Thymus (tissue), 11 donors: Measurements from ENCODE around the gene STAT5A. TPM values are rescaled to one million over a fixed set of nuclear protein-coding genes. Genes with fewer than 3 reads are reported as not detected.

Source experiments
- DNase-seq, 9 donors: peaks; one replicate each; pipeline ENCODE4 v3.0.0-alpha.2; 2013; ENCODE audit warnings: low spot score in 9 of 9, low read depth in 6 of 9, missing footprints in 1 of 9
- H3K27ac ChIP-seq, 2 donors: one replicate each; pipeline ENCODE4 v1.5.1; 2013; ENCODE audit warnings: control low read depth in 1 of 2, low read depth in 1 of 2, low read length in 1 of 2, mild to moderate bottlenecking in 1 of 2, moderate library complexity in 1 of 2
- H3K27me3 ChIP-seq, 2 donors: one replicate each; pipeline ENCODE4 v1.5.1; 2013; ENCODE audit warnings: low read length in 1 of 2; ENCODE audit not compliant: control insufficient read depth in 2 of 2, insufficient read depth in 1 of 2
- H3K36me3 ChIP-seq, 2 donors: one replicate each; pipeline ENCODE4 v1.5.1; 2013; ENCODE audit warnings: low read length in 1 of 2, mild to moderate bottlenecking in 1 of 2, moderate library complexity in 1 of 2; ENCODE audit not compliant: control insufficient read depth in 2 of 2, insufficient read depth in 2 of 2
- H3K4me1 ChIP-seq, 2 donors: one replicate each; pipeline ENCODE4 v1.5.1; 2013; ENCODE audit warnings: low read length in 2 of 2; ENCODE audit not compliant: control insufficient read depth in 2 of 2, insufficient read depth in 2 of 2
- H3K4me3 ChIP-seq, 2 donors: one replicate each; pipeline ENCODE4 v1.5.1; 2013; ENCODE audit warnings: low read length in 2 of 2, control low read depth in 1 of 2, mild to moderate bottlenecking in 1 of 2
- H3K9me3 ChIP-seq, 2 donors: one replicate each; pipeline ENCODE4 v1.5.1; 2013; ENCODE audit warnings: low read length in 1 of 2, mild to moderate bottlenecking in 1 of 2; ENCODE audit not compliant: control insufficient read depth in 2 of 2, insufficient read depth in 1 of 2
- WGBS: extraction: QIAGEN DNeasy Blood & Tissue Kit; methylation state at CpG from one replicate; pipeline ENCODE4 v1.1.7; 2013; 5-methylcytosine and 5-hydroxymethylcytosine counted together
- polyA plus RNA-seq: library from polyadenylated mRNA; stranded (reverse); fragments of 200-250 nt; gene quantifications from one replicate; pipeline ENCODE4 v1.2.3, GENCODE V29; 2013
- total RNA-seq: library from RNA; stranded (reverse); fragments of 120-200 nt; gene quantifications from one replicate; pipeline ENCODE4 v1.2.4, GENCODE V29; 2013
- donor health status: healthy.

The STAT5A gene
- total and polyA plus RNA-seq, 2 donors: 37.6 to 47.4 TPM

DNA sequence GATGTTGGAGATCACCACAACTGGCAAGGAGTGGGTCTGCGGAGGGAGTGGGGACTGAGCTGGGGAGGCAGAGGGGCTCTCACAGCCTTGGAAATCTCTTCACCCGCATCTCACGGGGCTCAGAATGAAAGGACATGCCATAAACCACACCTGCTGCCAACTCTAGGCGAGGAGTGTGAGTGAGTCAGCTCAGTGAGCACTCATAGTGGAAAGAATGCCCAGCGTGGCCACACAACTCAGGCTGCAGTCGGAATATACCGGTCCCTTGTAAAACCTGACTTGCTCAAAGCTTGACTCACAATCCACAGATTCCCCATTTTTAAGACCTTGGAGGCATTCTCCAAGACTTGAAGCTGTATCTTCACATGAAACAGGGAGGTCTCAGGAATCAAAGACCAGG lies 36.7 kb downstream of the STAT5A start:
- H3K27me3 ChIP-seq: no peaks in the 10 kb centered on the region
- peaks cover 1 to 34% of the 10 kb centered on the region in 2 donors for H3K4me1 ChIP-seq
- H3K9me3 ChIP-seq: no peaks in the 10 kb centered on the region
- 95% methylated on average over 7 of the region's 7 CpGs for WGBS
- no peak for DNase-seq
- peaks cover 46 to 70% of the 10 kb centered on the region in 2 donors for H3K36me3 ChIP-seq
- H3K4me3 ChIP-seq: no peak overlapping the region
- no peak overlapping the region for H3K27ac ChIP-seq

- no peak overlapping the region for H3K4me3 ChIP-seq
- H3K36me3 ChIP-seq: peaks cover 54 to 72% of the 10 kb centered on the region in 2 donors
- H3K27me3 ChIP-seq: no peaks in the 10 kb centered on the region
- H3K27ac ChIP-seq: peak overlapping the region; percentile 36 to 56
- peaks cover 0 to 4% of the 10 kb centered on the region in 2 donors for H3K4me1 ChIP-seq
- no peaks in the 10 kb centered on the region for H3K9me3 ChIP-seq
- 82% methylated on average over 11 of the region's 11 CpGs for WGBS
- no peak for DNase-seq
Observed at GRCh38 chr17:42329025-42329976, 41.0 kb downstream of the STAT5A start.

DNA sequence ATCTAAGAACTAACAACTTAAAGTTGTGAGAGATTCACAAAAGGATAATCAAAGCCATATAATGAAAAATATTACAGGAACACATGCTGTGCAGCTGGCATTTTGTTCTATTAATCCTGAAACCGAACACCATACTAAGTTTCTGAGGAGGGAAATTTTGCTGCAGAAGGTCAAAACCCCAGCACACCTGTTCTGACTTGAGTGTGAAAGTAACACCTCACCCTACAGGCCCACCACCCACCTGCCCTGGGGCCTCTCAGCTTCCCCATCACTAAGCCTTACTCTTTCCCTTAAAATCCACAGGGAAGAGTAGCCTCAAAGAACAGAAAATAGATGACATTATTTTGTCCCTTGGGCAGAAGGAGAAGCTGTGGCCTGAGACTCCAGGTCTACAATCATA lies 44.8 kb downstream of the STAT5A start:
- no peaks in the 10 kb centered on the region for H3K9me3 ChIP-seq
- WGBS: 89% methylated on average over 1 of the region's 1 CpG
- H3K4me3 ChIP-seq: no peak overlapping the region
- peaks cover 63 to 76% of the 10 kb centered on the region in 2 donors for H3K36me3 ChIP-seq
- no peaks in the 10 kb centered on the region for H3K27me3 ChIP-seq
- no peak for DNase-seq
- H3K4me1 ChIP-seq: peaks cover 0 to 18% of the 10 kb centered on the region in 2 donors
- H3K27ac ChIP-seq: peak overlapping the region in 1 of 2 donors; percentile 24

- H3K27me3 ChIP-seq: no peaks in the 10 kb centered on the region
- DNase-seq: no peak
- peaks cover 0 to 24% of the 10 kb centered on the region in 2 donors for H3K4me1 ChIP-seq
- peaks cover 63 to 77% of the 10 kb centered on the region in 2 donors for H3K36me3 ChIP-seq
- H3K4me3 ChIP-seq: no peak overlapping the region
- 98% methylated on average over 3 of the region's 3 CpGs for WGBS
- H3K27ac ChIP-seq: peak overlapping the region in 1 of 2 donors; percentile 45
- no peaks in the 10 kb centered on the region for H3K9me3 ChIP-seq
Observed at GRCh38 chr17:42334677-42335076, 46.4 kb downstream of the STAT5A start.

DNA sequence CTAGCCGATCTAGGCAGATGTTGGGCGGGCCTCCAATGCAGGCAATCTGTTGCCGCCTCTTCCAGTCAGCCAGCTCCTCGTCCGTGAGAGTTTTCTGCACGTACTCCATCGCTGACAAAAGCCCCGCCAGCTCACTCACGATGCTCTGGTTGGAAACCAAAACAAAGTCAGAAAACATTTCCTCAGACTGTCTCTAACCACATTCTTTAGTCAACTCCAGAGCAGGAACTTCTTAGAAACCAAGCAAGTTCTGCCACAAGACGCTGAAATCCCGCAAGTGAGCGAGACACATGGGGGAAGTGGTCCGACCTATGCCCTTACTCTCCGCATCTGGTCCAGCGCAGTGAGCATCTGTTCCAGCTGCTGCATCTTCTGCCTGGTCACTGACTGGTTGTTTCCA lies 49.1 kb downstream of the STAT5A start:
- H3K4me3 ChIP-seq: no peak overlapping the region
- DNase-seq: peak in 2 of 9 donors; percentile 46 to 78
- peak overlapping the region; percentile 28 to 60 for H3K27ac ChIP-seq
- H3K4me1 ChIP-seq: peaks cover 0 to 37% of the 10 kb centered on the region in 2 donors
- H3K9me3 ChIP-seq: no peaks in the 10 kb centered on the region
- no peaks in the 10 kb centered on the region for H3K27me3 ChIP-seq
- H3K36me3 ChIP-seq: peaks cover 60 to 84% of the 10 kb centered on the region in 2 donors
- 27% methylated on average over 15 of the region's 15 CpGs for WGBS

- Histone ChIP-seq H3K27me3 (no peaks in the 10 kb centered on the region), H3K9me3 (no peaks in the 10 kb centered on the region), H3K4me1 (peaks cover 0 to 36% of the 10 kb centered on the region in 2 donors), H3K27ac (no peak overlapping the region), H3K36me3 (peaks cover 56 to 84% of the 10 kb centered on the region in 2 donors), H3K4me3 (no peak overlapping the region)
- DNase-seq: no peak
- 90% methylated on average over 4 of the region's 4 CpGs for WGBS
Observed at GRCh38 chr17:42338427-42338985, 50.2 kb downstream of the STAT5A start.

GRCh38 chr17:42339221-42339620 lies 50.9 kb downstream of the STAT5A start:
- peaks cover 0 to 35% of the 10 kb centered on the region in 2 donors for H3K4me1 ChIP-seq
- H3K27ac ChIP-seq: no peak overlapping the region
- no peaks in the 10 kb centered on the region for H3K27me3 ChIP-seq
- no peaks in the 10 kb centered on the region for H3K9me3 ChIP-seq
- peaks cover 52 to 82% of the 10 kb centered on the region in 2 donors for H3K36me3 ChIP-seq
- DNase-seq: no peak
- no peak overlapping the region for H3K4me3 ChIP-seq
- 95% methylated on average over 5 of the region's 5 CpGs for WGBS

GRCh38 chr17:42340691-42341127 lies 52.4 kb downstream of the STAT5A start:
- DNase-seq: no peak
- Histone ChIP-seq H3K27ac (no peak overlapping the region), H3K4me1 (peaks cover 0 to 35% of the 10 kb centered on the region in 2 donors), H3K27me3 (no peaks in the 10 kb centered on the region), H3K36me3 (peaks cover 55 to 78% of the 10 kb centered on the region in 2 donors), H3K4me3 (no peak overlapping the region), H3K9me3 (no peaks in the 10 kb centered on the region)

GRCh38 chr17:42341568-42341967 lies 53.3 kb downstream of the STAT5A start:
- peaks cover 0 to 32% of the 10 kb centered on the region in 2 donors for H3K4me1 ChIP-seq
- no peaks in the 10 kb centered on the region for H3K27me3 ChIP-seq
- 97% methylated on average over 4 of the region's 4 CpGs for WGBS
- H3K4me3 ChIP-seq: no peak overlapping the region
- H3K27ac ChIP-seq: no peak overlapping the region
- no peaks in the 10 kb centered on the region for H3K9me3 ChIP-seq
- no peak for DNase-seq
- H3K36me3 ChIP-seq: peaks cover 53 to 80% of the 10 kb centered on the region in 2 donors
